ENCODE data around the gene DPH5.

- TF ChIP-seq CTCF (IDR thresholded peaks at IDR 0.05): no peak
- TF ChIP-seq POLR2A (IDR thresholded peaks at IDR 0.05): peak in 1 of 2 donors; percentile 60
Measured at GRCh38 chr1:101025657-101026429, at the start of gene DPH5.
